KMS-11 (cell line): ENCODE data around the gene TTPAL.

Experiments used
- H2AFZ ChIP-seq: fragments of 200-600 bp; sonication (generic); 2 replicates; pipeline ENCODE4 v1.6.1; 2016; ENCODE audit warnings: antibody characterized with exemption, mixed run types, low read depth
- H3K27ac ChIP-seq: fragments of 200-600 bp; sonication (generic); 2 replicates; pipeline ENCODE4 v1.6.1; 2016; ENCODE audit warnings: mild to moderate bottlenecking, mixed run types
- H3K27me3 ChIP-seq: fragments of 200-600 bp; sonication (generic); 2 replicates; pipeline ENCODE4 v1.6.1; 2017; ENCODE audit warnings: mild to moderate bottlenecking, low read depth, mixed run types, moderate library complexity; ENCODE audit not compliant: insufficient read depth
- H3K36me3 ChIP-seq: fragments of 200-600 bp; sonication (generic); 2 replicates; pipeline ENCODE4 v1.6.1; 2017; ENCODE audit warnings: mild to moderate bottlenecking, mixed run types; ENCODE audit not compliant: insufficient read depth
- H3K4me1 ChIP-seq: fragments of 200-600 bp; sonication (generic); 2 replicates; pipeline ENCODE4 v1.6.1; 2016; ENCODE audit warnings: mild to moderate bottlenecking, low read depth, mixed run types; ENCODE audit not compliant: poor library complexity, severe bottlenecking
- H3K4me2 ChIP-seq: fragments of 200-600 bp; sonication (generic); 2 replicates; pipeline ENCODE4 v1.7.0; 2016; ENCODE audit warnings: mild to moderate bottlenecking, mixed run types
- H3K4me3 ChIP-seq: fragments of 200-600 bp; sonication (generic); IDR thresholded peaks from 2 replicates; pipeline ENCODE4 v1.6.1; 2017; ENCODE audit warnings: low read depth, low read length, mixed read lengths; ENCODE audit not compliant: insufficient read depth
- H3K79me2 ChIP-seq: fragments of 200-600 bp; sonication (generic); 2 replicates; pipeline ENCODE4 v1.6.1; 2016; ENCODE audit warnings: low read depth, mixed run types; ENCODE audit not compliant: insufficient read depth
- H3K9ac ChIP-seq: fragments of 200-600 bp; sonication (generic); 2 replicates; pipeline ENCODE4 v1.6.1; 2016; ENCODE audit warnings: mild to moderate bottlenecking, mixed run types
- H4K20me1 ChIP-seq: fragments of 200-600 bp; sonication (generic); 2 replicates; pipeline ENCODE4 v1.6.1; 2016; ENCODE audit warnings: mild to moderate bottlenecking, mixed run types; ENCODE audit not compliant: insufficient read depth
- CTCF ChIP-seq: fragments of 200-600 bp; sonication (generic); conservative IDR thresholded peaks from 2 replicates; pipeline ENCODE4 v1.6.1; 2017; ENCODE audit warnings: low read depth, mild to moderate bottlenecking, antibody characterized with exemption, low read length, moderate library complexity, mixed read lengths

Gene TTPAL

GRCh38 chr20:44478206-44478605, 2.5 kb downstream of the TTPAL start:
- TF ChIP-seq CTCF, result no peak
- no peak overlapping the region for H3K9ac ChIP-seq
- H2AFZ ChIP-seq, result no peak overlapping the region
- H4K20me1 ChIP-seq, result no peaks in the 10 kb centered on the region
- H3K4me3 ChIP-seq, result no peak overlapping the region
- peaks cover 14% of the 10 kb centered on the region for H3K4me1 ChIP-seq
- no peak overlapping the region for H3K27ac ChIP-seq
- no peak overlapping the region for H3K4me2 ChIP-seq
- H3K79me2 ChIP-seq, result peaks cover 12% of the 10 kb centered on the region
- H3K36me3 ChIP-seq, result no peaks in the 10 kb centered on the region
- no peaks in the 10 kb centered on the region for H3K27me3 ChIP-seq

GRCh38 chr20:44479643-44480042, 4.0 kb downstream of the TTPAL start:
- no peak overlapping the region for H2AFZ ChIP-seq
- no peaks in the 10 kb centered on the region for H4K20me1 ChIP-seq
- no peak overlapping the region for H3K4me2 ChIP-seq
- H3K27me3 ChIP-seq, result no peaks in the 10 kb centered on the region
- H3K36me3 ChIP-seq, result no peaks in the 10 kb centered on the region
- H3K9ac ChIP-seq, result no peak overlapping the region
- H3K4me1 ChIP-seq, result peaks cover 14% of the 10 kb centered on the region
- peaks cover 12% of the 10 kb centered on the region for H3K79me2 ChIP-seq
- no peak overlapping the region for H3K4me3 ChIP-seq
- no peak overlapping the region for H3K27ac ChIP-seq
- TF ChIP-seq CTCF, result no peak

GRCh38 chr20:44480097-44480496, 4.4 kb downstream of the TTPAL start:
- H3K79me2 ChIP-seq, result peaks cover 12% of the 10 kb centered on the region
- no peak overlapping the region for H2AFZ ChIP-seq
- H3K36me3 ChIP-seq, result no peaks in the 10 kb centered on the region
- H3K9ac ChIP-seq, result no peak overlapping the region
- H3K27ac ChIP-seq, result no peak overlapping the region
- no peak overlapping the region for H3K4me2 ChIP-seq
- TF ChIP-seq CTCF, result no peak
- H3K4me3 ChIP-seq, result no peak overlapping the region
- no peaks in the 10 kb centered on the region for H4K20me1 ChIP-seq
- no peaks in the 10 kb centered on the region for H3K27me3 ChIP-seq
- peaks cover 11% of the 10 kb centered on the region for H3K4me1 ChIP-seq

DNA sequence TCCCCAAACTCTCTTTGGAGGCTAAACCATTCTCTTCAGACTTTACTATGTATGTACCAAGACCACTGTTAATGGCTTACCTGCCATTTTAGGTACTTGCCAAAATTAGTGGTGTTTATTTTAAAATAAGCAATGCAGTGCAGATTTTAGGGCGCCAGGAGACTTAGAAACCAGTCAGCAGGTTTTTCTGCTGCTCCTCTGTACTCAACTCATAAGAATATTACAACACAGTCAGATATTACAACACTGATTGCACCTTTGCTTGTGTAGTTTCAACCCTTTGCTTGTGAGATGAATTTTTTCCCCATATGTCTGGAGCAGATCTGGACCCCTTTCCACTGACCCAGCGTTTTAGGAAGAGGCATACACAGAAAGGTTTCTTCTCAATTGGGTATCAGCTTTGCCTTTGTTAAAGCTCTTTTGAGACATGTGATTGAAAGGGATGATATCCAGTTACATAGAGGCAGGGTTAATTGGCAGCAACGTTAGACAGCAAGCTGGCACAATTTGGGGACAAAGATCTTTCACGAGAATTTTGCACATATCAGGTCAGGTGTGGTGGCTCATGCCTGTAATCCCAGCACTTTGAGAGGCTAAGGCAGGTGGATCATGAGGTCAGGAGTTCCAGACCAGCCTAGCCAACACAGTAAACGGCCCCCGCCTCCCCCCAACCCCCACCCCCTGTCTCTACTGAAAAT, 6.2 kb downstream of the TTPAL start:
- no peak overlapping the region for H3K4me3 ChIP-seq
- H3K79me2 ChIP-seq, result peaks cover 3% of the 10 kb centered on the region
- no peaks in the 10 kb centered on the region for H4K20me1 ChIP-seq
- no peak for TF ChIP-seq CTCF
- H2AFZ ChIP-seq, result no peak overlapping the region
- no peaks in the 10 kb centered on the region for H3K36me3 ChIP-seq
- H3K4me2 ChIP-seq, result no peak overlapping the region
- H3K27ac ChIP-seq, result no peak overlapping the region
- no peak overlapping the region for H3K9ac ChIP-seq
- H3K27me3 ChIP-seq, result no peaks in the 10 kb centered on the region
- H3K4me1 ChIP-seq, result peaks cover 2% of the 10 kb centered on the region
